Fibroblast of mammary gland (primary cell): ENCODE measurements around the gene MEOX2.

Experiments
- DNase-seq: peaks from one replicate; pipeline ENCODE4 v3.0.0-alpha.2; 2010; ENCODE audit warnings: low read depth
- H3K4me3 ChIP-seq: 2 replicates; pipeline ENCODE4 v1.5.1; 2011; ENCODE audit warnings: low read depth, mild to moderate bottlenecking, low read length, moderate library complexity; ENCODE audit not compliant: control insufficient read depth
- TF ChIP-seq, protein P1 (sequence below): conservative IDR thresholded peaks from 2 replicates; pipeline ENCODE4 v1.5.1; 2011; ENCODE audit warnings: low read depth, low read length, inconsistent platforms; ENCODE audit not compliant: control insufficient read depth, insufficient read depth

MEOX2 gene

GRCh38 chr7:15669443-15670090, 16.9 kb downstream of the MEOX2 start:
- TF ChIP-seq, protein P1, sequence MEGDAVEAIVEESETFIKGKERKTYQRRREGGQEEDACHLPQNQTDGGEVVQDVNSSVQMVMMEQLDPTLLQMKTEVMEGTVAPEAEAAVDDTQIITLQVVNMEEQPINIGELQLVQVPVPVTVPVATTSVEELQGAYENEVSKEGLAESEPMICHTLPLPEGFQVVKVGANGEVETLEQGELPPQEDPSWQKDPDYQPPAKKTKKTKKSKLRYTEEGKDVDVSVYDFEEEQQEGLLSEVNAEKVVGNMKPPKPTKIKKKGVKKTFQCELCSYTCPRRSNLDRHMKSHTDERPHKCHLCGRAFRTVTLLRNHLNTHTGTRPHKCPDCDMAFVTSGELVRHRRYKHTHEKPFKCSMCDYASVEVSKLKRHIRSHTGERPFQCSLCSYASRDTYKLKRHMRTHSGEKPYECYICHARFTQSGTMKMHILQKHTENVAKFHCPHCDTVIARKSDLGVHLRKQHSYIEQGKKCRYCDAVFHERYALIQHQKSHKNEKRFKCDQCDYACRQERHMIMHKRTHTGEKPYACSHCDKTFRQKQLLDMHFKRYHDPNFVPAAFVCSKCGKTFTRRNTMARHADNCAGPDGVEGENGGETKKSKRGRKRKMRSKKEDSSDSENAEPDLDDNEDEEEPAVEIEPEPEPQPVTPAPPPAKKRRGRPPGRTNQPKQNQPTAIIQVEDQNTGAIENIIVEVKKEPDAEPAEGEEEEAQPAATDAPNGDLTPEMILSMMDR: no peak
- no peak overlapping the region for H3K4me3 ChIP-seq
- peak; percentile 33 for DNase-seq

- TF ChIP-seq, protein P1: no peak
- no peak for DNase-seq
- H3K4me3 ChIP-seq: no peak overlapping the region
Observed at GRCh38 chr7:15667991-15668390, 18.5 kb downstream of the MEOX2 start.

DNA sequence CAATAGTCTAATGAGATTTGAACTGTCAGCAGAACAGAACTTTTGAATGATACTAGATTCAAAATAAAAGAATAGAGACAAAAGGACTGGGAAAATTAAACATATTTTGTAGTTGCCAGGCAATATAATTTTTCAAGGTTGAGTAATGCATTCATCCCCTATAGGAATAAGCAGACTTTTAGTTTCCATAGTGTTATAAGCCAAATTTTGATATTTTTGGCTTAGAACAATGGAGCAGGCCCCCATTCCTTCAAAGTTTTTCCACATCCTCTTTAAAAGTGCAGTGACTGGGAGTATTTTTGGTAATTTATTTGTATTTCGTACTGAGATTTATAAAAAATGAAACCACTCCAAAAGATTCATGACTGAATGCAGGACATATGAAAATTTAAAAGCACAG, 24.0 kb downstream of the MEOX2 start:
- TF ChIP-seq, protein P1: no peak
- no peak for DNase-seq
- no peak overlapping the region for H3K4me3 ChIP-seq

- TF ChIP-seq, protein P1: no peak
- DNase-seq: no peak
Observed at GRCh38 chr7:15658247-15658646, 28.2 kb downstream of the MEOX2 start.

GRCh38 chr7:15652776-15653290, 33.6 kb downstream of the MEOX2 start:
- DNase-seq: peak; percentile 18
- TF ChIP-seq, protein P1: no peak
- no peak overlapping the region for H3K4me3 ChIP-seq

More at GRCh38 chr7:15658247-15658646, 28.2 kb downstream of the MEOX2 start:
- no peak overlapping the region for H3K4me3 ChIP-seq

DNA sequence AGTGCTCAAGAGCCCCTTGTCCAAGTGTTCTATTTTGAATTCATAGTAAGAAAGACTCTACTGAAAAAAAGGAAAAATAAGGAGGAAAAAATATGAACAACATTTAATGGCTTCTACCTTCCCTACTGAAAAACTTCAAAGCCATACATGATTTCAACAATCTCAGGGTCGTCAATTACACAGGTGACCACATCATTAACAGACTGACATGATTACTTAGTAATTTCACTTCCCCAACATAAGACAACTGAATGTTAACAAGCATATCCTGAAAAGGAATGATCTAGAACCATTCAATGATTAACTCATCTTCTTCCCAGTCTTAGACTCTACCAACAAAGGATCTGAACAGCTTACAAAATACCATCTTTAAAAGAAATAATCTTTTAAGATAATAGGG, 34.8 kb downstream of the MEOX2 start:
- TF ChIP-seq, protein P1: no peak

DNA sequence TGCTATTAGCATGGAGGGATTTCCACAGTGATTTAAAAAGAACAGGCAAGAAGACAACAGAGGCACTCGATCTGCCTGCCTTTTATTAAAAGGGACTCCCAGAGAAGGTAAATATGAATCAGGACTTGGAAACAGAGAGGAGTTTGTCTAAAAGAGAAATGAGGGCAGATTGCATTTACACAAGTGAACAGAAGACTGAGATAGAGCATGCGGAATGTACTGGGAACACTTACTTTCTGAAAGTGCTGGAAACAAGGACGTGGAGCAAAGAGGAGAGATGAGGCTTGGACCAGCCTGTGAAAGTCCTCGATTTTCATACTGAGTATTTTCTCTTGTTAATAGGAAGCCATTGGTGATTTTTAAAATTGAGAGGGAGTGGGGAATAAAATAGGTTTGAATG, 35.7 kb downstream of the MEOX2 start:
- TF ChIP-seq, protein P1: no peak
- DNase-seq: no peak
- no peak overlapping the region for H3K4me3 ChIP-seq

More for the DNA sequence above, 34.8 kb downstream of the MEOX2 start:
- H3K4me3 ChIP-seq: no peak overlapping the region
- no peak for DNase-seq
